Ecto neural progenitor cell (in vitro differentiated cells): ENCODE results near the gene PTPN7.
A peak's percentile ranks its signal among the peaks of the same experiment; 100 is the strongest.
"Not testable (repeated sequence)": the region's sequence is repeated elsewhere in the genome, so short reads cannot be mapped to it uniquely, and the experiment has no call there.

ENCODE experiments used
- DNase-seq: peaks from one replicate; pipeline ENCODE4 v3.0.0-alpha.2; 2018; ENCODE audit warnings: low spot score

Gene PTPN7

DNA sequence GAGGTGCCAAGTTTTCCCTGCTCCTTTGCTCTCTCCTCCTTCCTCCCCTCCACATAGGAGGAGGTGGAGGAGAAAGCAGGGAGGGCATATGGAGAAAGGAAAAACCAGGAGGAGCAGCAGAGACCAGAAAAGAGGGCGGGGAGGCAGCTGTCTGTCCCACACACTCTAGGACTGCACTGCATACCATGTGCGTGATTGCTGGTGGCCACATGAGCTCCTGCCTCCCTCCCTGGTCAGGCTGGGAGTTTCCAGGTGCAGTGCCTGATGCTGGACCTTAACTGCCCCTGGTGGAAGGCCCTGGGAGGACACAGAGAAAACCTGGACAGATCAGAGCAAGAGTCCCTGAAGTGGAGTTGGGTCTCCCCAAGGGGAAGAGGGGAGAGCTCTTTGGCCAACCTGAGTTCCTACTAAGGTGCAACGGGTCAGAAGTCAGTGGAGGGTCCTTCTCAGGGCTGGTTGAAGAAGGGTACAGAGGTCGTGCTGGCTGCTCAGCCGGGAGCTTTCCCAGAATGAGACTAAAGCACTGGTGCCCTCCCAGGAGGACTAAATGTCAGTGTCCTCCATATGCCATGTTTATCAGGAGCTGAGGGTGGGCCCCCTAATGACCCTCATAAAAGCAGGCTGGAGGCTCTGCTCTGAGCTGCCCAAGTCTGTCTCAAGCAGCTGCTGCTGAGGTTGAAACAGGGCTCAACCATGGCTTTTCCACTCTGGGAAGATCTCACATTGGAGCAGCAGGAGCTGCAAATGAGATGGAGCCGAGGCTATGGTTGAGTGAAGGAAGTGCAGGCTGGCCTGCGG, 29.7 kb upstream of the PTPN7 start:
- no peak for DNase-seq

DNA sequence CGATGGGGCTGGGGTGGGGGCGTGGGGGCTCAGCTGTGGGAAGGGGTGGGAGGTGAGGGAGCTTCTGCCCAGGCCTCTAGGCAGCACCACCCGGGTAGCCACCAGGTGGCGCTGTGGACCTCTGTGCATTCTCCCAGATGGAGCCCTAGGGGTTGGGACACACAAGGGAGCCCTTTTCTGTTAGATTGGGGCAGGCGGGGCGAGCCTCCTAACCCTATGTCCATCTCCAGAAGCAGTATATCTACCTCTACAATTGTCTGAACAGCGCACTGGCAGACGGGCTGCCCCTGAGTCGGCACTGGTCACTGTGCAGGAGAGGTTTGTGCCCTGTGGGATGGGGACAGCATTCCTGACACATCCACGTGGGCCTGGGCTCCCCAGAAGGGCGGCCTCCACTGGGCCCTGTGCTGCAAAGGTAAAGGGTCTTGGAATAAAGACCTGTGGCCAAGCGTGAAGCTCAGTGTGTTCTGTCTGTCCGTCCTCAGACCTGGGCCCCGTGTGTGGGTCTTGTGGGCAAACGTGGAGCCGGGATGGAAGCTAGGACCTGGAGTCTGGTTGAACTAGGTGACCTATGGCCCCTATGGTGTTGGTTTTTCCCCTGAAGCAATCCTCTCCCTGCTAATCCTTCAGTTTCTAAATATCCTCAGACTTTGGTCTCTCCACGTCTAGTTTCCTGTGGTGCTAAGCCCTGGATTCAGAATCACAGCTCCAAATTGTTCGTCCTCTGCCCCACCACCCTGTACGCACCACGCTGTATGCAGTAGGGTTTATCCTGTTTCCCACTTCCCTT, 28.8 kb upstream of the PTPN7 start:
- peak; percentile 93 for DNase-seq

DNA sequence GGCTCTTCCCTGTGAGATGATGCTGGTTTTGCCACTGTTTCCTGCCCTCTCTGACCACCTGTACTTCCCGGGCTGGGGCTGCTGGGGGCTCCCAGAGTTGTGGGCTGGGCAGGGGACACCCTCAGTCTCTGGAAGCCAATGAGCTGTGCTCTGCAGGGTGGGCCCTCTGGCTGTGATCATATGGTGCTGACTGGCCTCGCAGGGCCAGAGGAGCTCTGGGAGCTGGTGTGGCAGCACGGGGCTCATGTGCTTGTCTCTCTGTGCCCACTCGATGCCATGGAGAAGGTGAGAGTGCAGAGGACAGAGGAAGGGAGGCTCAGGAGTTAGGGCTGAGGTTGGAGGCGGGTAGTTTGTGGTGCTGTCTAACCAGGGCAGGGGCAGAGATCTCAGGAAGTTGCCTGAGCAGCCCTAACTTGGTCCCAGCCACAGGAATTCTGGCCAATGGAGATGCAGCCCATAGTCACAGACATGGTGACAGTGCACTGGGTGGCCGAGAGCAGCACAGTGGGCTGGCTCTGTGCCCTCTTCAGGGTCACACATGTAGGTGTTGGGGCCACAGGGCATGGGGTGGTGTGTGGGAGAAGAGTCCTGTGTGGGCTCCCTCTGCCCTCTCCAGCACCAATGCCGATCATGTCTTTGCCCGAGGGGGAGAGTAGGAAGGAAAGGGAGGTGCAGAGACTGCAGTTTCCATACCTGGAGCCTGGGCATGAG, 27.4 kb upstream of the PTPN7 start:
- DNase-seq = no peak

DNA sequence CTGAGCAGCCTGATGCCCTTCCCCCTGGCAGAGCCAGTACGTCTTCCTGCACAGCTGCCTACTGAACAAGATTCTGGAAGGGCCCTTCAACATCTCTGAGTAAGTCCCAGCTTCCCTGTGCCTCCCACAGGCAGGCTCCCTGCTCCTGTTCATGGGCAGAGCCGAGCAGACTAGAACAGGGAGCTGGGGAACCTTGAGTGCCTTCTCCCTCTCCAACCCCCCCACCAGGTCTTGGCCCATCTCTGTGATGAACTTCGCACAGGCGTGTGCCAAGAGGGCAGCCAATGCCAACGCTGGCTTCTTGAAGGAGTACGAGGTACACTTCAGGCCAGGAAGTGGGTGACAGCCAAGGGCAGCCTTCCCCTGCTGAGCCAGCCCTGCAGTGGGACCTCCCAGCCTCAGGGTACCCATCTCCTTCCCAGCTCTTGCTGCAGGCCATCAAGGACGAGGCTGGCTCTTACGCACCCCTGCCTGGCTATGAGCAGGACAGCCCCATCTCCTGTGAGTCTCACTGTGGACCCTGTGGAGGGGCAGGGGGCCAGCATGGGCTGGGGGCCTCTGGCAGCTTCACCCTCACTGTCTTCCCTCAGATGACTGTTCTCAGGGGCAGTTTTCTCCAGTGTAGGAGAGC, 26.8 kb upstream of the PTPN7 start:
- no peak for DNase-seq

DNA sequence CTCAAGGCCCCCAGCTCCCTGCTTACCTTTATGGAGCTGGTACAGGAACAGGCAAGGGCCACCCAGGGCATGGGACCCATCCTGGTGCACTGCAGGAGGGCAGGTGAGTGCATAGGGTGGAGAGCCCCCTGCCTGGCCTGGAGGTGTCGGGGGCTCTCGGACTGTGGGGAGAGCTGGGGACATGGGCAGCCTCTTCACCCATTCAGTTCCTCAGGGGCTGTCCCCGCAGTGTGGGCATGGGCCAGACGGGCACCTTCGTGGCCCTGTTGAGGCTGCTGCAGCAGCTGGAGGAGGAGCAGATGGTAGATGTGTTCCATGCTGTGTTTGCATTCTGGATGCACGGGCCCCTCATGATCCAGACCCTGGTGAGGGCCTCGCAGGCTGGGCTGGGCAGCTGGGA, 25.9 kb upstream of the PTPN7 start:
- DNase-seq = no peak

DNA sequence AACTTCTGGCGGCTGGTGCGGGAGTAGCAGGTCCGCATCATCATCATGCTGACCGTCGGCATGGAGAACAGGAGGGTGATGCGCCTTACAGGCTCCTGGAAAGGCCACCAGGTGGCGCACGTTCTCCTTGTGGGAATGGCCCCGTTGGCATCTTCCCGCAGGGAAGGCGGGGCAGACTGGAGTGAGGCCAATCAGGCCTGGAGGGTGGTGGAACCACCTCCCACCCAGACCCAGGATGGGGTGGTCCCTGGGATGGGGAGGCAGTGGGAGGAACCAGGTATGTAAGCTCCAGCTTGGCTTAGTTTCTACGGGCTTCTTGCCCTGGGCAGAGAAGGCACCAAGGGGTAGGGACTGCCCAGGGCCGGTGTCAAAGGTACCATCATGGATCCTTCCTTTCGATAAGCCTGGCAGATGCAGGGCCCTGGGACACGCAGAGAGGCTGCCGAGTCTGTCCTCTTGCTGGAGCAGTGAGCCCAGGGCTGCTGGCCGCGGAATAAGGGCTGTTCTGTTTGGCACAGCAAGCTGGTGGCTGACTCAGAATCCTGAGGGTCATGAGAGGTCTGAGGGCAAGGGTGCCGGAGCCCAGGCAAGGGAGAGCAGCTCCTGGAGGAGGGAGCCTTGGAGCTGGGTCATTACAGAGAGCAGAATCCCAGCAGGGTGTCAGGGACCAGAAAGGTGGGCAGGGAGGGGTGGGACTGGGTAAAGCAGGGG, 24.5 kb upstream of the PTPN7 start:
- peak; percentile 95 for DNase-seq

DNA sequence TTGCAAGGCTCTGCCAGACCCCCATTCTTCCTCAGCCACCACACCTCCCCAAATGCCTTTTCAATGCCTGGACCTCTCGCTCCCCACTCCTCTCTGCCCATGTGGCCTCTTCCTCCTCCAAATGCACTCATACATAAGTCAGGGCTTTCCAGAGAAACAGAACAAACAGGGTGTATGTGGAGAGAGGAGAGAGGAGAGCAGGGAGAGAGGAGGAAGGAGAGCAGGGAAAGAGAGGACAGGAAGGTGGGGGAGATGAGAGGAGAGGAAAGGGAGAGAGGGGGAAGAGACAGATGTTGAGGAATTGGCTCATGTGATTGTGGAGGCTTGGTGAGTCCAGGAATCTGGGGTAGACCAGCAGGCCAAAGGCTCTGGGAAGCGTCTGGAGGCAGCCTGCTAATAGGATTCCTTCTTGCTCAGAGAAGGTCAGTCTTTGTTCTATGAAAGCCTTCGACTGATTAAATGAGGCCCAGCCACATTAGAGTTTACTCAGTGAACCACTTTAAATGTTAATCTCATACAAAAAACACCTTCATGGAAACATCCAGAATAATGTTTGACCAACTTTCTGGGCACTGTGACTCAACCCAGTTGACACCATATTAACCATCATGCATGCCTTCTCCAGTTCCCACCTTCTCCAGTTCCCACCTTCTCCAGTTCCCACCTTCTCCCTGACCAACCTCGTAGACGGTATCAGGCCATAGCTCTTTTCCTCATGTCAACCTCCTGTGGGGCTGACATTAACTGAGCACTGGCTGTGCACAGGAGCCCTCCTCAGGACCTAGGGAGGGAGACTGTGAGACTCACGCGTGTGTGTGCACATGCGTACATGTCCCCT, 21.9 kb upstream of the PTPN7 start:
- DNase-seq = no peak

DNA sequence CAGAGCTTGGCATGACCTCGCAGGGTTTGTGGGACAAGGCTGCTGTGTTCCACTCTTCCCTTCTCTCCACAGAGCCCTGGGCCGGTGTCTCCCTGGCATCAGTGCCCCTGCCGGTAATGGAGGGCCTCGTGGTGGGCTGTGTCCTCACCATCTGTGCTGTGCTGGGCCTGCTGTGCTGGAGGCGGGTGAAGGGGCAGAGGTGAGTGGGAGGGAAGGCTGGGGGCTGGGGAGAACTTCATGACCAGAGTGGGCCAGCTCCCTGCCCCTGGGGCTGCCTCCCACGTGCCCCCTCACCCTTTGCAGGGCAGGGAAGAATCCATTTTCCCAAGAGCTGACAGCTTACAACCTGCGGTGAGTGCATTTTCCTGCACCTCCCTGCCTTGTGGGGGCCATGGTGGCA, 21.2 kb upstream of the PTPN7 start:
- DNase-seq = no peak

DNA sequence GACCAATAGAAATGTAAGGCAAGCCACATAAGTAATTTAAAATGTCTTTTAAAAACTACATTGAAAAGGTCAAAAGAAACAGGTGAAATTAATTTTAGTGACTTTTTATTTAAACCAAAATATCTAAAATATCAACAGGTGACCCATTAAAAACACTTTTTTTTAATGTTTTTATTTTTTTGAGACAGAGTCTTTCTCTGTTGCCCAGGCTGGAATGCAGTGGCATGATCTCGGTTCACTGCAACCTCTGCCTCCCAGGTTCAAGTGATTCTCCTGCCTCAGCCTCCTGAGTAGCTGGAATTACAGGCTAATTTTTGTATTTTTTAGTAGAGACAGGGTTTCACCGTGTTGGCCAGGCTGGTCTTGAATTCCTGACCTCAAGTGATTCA, 20.3 kb upstream of the PTPN7 start:
- DNase-seq = not testable (repeated sequence)

DNA sequence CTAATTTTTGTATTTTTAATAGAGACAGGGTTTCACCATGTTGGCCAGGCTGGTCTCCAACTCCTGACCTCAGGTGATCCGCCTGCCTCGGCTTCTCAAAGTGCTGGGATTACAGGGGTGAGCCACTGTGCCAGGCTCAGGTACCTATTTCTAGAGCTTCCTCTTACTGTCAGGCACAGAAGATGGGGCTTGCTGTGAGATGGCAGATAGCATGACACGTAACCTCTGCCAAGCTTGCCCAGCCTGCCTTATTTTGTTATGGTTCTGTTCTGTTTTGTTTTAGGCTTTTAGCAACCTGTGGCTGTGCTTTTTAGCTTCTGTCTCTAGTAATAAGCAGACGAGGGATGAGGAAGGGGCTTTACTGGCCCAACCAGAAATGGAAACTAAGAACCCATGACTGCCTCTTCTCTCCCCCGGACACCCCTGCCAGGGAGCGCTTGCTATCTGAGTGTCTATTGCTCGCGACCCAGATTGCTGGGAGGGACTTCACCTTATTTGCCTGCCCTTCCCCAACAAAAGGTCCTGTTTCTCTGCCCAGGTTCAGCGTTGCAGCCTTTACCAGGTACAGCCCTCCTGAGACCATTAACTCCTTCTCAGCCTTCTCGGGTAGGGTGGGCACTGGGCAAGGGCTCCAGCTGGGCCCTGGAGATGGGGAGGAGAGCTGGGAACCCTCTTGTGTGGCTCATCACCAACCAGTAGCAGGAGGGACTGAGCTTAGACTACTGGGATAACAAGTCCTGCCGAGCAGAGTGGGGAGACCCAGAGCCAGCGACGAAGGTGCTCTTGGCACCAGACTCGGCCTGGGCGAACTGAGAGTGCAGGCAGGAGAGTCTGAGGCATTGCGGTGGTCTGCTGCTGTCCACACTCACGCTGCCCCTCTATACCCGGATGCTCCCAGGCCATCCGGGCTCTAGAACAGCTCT, 19.7 kb upstream of the PTPN7 start:
- no peak for DNase-seq

DNA sequence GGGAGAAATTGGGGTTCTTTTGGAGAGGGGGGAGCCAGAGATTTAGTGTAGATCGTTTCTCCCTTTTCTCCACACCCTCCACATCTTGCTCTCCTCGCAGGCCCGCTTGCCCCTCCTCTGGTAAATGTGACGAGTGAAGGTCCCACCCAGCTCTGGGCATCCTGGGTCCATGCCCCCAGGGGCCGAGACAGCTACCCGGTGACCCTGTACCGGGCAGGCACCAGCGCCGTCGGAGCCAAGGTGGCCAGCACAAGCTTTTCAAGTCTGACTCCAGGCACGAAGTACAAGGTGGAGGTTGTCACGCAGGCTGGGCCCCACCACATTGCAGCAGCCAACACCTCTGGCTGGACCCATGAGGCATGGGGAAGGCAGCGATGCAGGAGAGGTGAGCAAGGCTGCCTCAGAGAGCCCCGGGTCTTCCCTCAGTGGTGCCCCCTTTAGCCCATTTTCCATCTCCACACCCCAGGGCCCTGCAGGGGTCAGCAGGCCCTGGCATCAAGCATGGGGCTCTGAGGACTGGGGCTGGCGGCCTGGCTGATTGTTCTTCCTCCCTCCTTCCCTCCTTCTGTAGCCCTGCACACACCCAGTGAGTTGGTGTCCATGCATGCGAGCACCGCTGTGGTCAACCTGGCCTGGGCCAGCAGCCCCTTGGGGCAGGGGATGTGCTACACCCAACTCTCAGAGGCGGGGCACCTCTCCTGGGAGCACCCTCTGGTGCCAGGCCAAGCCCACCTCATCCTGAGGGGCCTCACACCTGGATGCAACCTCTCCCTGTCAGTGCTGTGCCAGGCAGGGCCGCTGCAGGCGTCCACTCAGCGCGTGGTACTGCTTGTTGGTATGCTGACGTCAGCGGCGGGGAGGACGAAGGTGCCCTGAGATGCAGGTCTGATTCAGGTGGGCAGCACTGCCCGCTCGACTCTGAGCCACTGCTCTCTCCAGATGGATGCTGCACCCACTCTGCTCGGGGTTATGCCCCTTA, 16.8 kb upstream of the PTPN7 start:
- no peak for DNase-seq

DNA sequence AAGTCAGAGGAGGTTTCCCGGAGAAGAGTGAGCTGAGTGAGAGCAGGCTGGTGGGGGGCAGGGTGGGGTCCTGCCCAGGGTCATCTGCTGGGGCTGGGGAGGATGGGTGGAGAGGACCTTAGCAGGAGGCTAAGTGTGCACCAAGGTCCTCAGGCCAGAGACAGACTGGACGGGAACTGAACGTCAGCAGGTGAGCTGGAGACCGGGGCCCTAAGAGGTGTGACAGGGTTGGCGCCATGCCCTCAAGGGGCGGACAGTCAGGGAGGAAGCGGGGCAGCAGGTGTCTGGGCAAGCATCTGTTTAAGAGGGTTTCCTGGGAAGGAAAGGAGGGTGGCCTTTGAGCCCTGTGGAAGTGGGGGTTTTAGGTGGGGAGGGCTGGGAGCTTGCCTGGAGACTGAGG, 13.6 kb upstream of the PTPN7 start:
- DNase-seq = no peak

DNA sequence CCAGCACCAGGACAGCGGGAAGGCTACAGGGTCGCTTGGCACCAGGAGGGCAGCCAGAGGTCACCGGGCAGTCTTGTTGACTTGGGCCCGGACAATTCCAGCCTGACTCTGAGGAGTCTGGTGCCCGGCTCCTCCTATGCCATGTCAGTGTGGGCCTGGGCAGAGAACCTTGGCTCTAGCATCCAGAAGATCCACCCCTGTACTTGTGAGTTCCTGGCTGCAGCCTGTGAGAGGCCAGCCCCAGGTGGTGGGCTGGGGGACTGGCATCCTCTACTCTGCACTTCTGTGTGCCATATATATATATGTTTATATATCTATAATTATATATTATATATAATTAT, 11.6 kb upstream of the PTPN7 start:
- no peak for DNase-seq

DNA sequence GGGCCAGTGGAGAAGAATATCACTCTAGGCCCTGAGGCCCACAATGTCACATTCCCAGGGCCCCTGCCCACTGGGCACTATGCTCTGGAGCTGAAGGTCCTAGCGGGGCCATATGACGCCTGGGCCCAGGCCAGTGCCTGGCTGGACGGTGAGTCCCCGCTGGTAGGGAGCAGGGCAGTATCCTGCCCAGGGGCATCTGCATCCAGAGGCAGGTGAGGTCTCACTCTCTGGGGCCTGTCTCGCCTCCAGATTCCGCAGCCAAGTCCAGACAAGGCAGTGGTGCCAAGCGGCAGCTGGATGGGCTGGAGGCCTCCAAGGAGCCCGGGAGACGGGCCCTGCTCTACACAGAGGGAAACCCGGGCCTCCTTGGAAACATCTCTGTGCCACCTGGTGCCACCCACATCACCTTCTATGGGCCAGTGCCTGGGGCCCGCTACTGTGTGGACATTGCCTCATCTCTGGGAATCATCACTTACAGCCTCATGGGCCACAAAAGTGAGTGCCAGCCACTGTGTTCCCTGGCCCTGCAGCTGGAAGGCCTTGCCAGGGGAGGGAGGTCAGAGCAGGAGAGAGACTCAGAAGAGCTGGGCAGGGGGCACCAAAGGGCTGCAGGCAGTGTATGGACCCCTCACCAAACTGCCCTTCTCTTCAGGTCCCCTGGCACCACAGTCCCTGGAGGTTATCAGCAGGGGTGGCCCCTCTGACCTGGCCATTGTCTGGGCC, 11.1 kb upstream of the PTPN7 start:
- DNase-seq = no peak

DNA sequence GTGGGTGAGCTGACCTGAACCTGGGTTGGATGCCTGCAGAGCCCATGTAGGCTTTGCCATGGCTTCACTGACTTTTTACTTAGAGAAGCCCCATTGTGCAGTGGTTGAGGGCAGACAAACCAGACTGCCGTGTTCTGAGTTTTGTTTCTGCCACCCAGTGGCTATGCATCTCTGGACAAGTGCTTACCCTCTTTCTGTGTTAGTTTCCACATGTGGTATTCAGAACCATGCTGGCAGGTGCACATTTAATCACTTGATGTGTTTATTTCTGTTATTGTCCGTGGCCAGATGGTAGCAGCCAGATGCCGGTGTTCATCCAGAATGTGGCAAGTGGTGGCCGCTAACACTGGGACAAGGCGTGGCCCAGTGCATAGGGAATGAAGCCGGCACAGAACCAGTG, 10.3 kb upstream of the PTPN7 start:
- no peak for DNase-seq

DNA sequence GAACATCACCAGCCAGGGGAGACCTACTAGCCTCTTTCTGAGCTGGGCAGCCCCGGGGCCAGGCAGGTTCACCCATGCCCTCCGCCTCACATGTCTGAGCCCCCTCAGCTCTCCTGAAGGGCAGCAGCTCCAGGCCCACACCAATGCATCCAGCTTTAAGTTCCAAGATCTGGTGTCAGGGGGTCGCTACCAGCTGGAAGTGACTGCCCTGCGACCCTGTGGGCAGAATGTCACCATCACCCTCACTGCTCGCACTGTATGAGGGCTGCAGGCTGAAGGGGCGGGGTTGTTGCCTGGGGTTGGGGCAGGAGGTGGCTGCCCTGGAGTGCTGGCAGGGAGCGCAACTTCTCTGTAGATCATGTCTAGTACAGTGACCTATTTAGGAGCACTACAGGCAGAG, 8.5 kb upstream of the PTPN7 start:
- DNase-seq = no peak

DNA sequence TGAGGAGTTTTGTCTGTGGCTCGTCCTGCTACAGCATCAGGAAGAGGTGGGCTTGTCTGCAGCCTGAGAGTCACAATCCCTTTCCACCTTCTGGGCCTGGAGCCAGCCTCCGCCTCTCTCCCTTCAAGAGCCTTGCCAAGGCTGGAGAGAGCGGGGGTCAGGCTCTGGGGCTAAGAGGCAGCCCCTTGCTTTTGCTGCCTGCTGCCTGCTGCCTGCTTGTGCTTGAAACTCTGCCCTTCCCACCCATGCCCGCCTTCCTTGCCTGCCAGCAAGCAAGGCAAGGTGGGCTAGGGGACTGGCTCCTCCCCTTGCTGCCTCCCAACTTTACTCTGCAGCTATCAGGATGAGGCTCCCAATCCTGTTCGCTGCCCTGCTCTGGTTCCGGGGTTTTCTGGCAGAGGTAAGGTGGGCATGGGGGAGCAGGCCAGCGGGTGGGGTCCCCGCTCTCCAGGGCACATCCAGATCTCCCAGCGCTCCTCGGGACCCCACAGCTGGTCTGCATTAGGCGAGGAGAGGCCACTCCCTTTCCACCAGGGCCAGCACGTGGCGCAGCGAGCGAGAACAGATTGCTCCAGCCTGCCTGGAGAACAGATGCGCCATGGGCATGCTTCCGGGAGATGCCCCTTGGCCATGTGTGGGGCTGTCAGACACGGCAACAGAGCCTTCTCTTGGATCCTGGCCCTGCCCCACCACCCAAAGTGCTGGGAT, 7.5 kb upstream of the PTPN7 start:
- DNase-seq = no peak
